PC-3 (cell line): ENCODE measurements around the gene INKA2.

Experiments
- CTCF ChIP-seq: fragments of 300-600 bp; sonication (generic); conservative IDR thresholded peaks from 2 replicates; pipeline ENCODE4 v1.5.1; 2017; ENCODE audit warnings: antibody characterized with exemption, low read depth, mild to moderate bottlenecking, low read length
- EZH2phosphoT487 ChIP-seq: fragments of 300-600 bp; sonication (generic); IDR thresholded peaks from 2 replicates; pipeline ENCODE4 v1.6.1; 2018; ENCODE audit warnings: mild to moderate bottlenecking, antibody characterized with exemption, low read length, borderline replicate concordance

- TF ChIP-seq CTCF (no peak), EZH2phosphoT487 (no peak)
These were observed 5.8 kb downstream of the INKA2 start for GRCh38 chr1:111733183-111733991.
